WTC11 (cell line): ENCODE results near the gene ARL1. TPM values are rescaled to one million over a fixed set of nuclear protein-coding genes. Genes with fewer than 3 reads are reported as not detected.

ENCODE experiments used
- ATAC-seq: fragments of 200-7000 bp; cut with Tn5 transposase; 2 replicates; pipeline ENCODE4 v1.10.0; 2021; ENCODE audit warnings: mild to moderate bottlenecking, moderate library complexity
- CTCF ChIA-PET: fragments of 300-600 bp; sonication (Branson Sonifier 250); formaldehyde crosslinking; loops from one replicate; lab custom pipeline; 2021; ENCODE audit warnings: antibody characterized with exemption; lab: Charles Lee
- POLR2A ChIA-PET: fragments of 350-600 bp; sonication (Branson Sonifier 250); formaldehyde crosslinking; loops from one replicate; lab custom pipeline; 2021; ENCODE audit warnings: antibody characterized with exemption; lab: Charles Lee
- DNase-seq: peaks from one replicate; pipeline ENCODE4 v3.0.0; 2021; ENCODE audit warnings: low spot score
- H3K27ac Mint-ChIP-seq: 2 replicates; pipeline ENCODE4 v1.8.0; 2021; ENCODE audit warnings: mixed read lengths
- H3K27me3 Mint-ChIP-seq: 2 replicates; pipeline ENCODE4 v1.8.0; 2021; ENCODE audit warnings: low read depth, mild to moderate bottlenecking, moderate library complexity, mixed read lengths
- H3K36me3 Mint-ChIP-seq: 2 replicates; pipeline ENCODE4 v1.8.0; 2021; ENCODE audit warnings: mixed read lengths
- H3K4me1 Mint-ChIP-seq: 2 replicates; pipeline ENCODE4 v1.8.0; 2022; ENCODE audit warnings: mixed read lengths
- H3K4me3 Mint-ChIP-seq: 2 replicates; pipeline ENCODE4 v1.8.0; 2021; ENCODE audit warnings: mild to moderate bottlenecking, moderate library complexity, mixed read lengths
- H3K9me3 Mint-ChIP-seq: 2 replicates; pipeline ENCODE4 v1.8.0; 2021; ENCODE audit warnings: mixed read lengths
- ATF6 ChIP-seq: sonication (generic); formaldehyde crosslinking; IDR thresholded peaks from 2 replicates; pipeline ENCODE4 v1.8.1; 2023; ENCODE audit warnings: mild to moderate bottlenecking, missing genetic modification reagents
- CDX4 ChIP-seq: fragments of 250-450 bp; sonication (Bioruptor Pico); IDR thresholded peaks from 2 replicates; pipeline ENCODE4 v1.9.0; 2021; ENCODE audit warnings: moderate library complexity, mild to moderate bottlenecking, inconsistent platforms, borderline replicate concordance
- FOXK1 ChIP-seq: sonication (generic); formaldehyde crosslinking; IDR thresholded peaks from 2 replicates; pipeline ENCODE4 v1.8.0; 2022; ENCODE audit warnings: mild to moderate bottlenecking, moderate library complexity, missing genetic modification reagents
- FOXP4 ChIP-seq: sonication (generic); formaldehyde crosslinking; IDR thresholded peaks from 2 replicates; pipeline ENCODE4 v1.8.0; 2022; ENCODE audit warnings: mild to moderate bottlenecking, missing genetic modification reagents
- HMGA2 ChIP-seq: fragments of 250-450 bp; sonication (Bioruptor Pico); IDR thresholded peaks from 2 replicates; pipeline ENCODE4 v1.4.0; 2021; ENCODE audit warnings: mild to moderate bottlenecking, moderate library complexity
- NFYB ChIP-seq: sonication (generic); formaldehyde crosslinking; conservative IDR thresholded peaks from 2 replicates; pipeline ENCODE4 v1.8.0; 2022; ENCODE audit warnings: low read depth, missing genetic modification reagents
- NR1H2 ChIP-seq: sonication (generic); formaldehyde crosslinking; IDR thresholded peaks from 2 replicates; pipeline ENCODE4 v1.9.0; 2021; ENCODE audit warnings: mild to moderate bottlenecking, moderate library complexity, missing genetic modification reagents
- NR2C2 ChIP-seq: sonication (generic); formaldehyde crosslinking; IDR thresholded peaks from 2 replicates; pipeline ENCODE4 v1.8.0; 2022; ENCODE audit warnings: mild to moderate bottlenecking, missing genetic modification reagents
- SOX15 ChIP-seq: fragments of 250-450 bp; sonication (Bioruptor Pico); IDR thresholded peaks from 2 replicates; pipeline ENCODE4 v1.9.0; 2021; ENCODE audit warnings: mild to moderate bottlenecking
- STAT6 ChIP-seq: sonication (generic); formaldehyde crosslinking; conservative IDR thresholded peaks from 2 replicates; pipeline ENCODE4 v1.8.1; 2023; ENCODE audit warnings: mild to moderate bottlenecking, low read depth, missing genetic modification reagents, moderate library complexity
- TEAD4 ChIP-seq: sonication (generic); formaldehyde crosslinking; IDR thresholded peaks from 2 replicates; pipeline ENCODE4 v1.8.0; 2022; ENCODE audit warnings: mild to moderate bottlenecking, missing genetic modification reagents
- ZBTB21 ChIP-seq: sonication (generic); formaldehyde crosslinking; IDR thresholded peaks from 2 replicates; pipeline ENCODE4 v1.8.1; 2023; ENCODE audit warnings: mild to moderate bottlenecking, missing genetic modification reagents, borderline replicate concordance
- ZNF138 ChIP-seq: sonication (generic); formaldehyde crosslinking; conservative IDR thresholded peaks from 2 replicates; pipeline ENCODE4 v1.8.1; 2022; ENCODE audit warnings: mild to moderate bottlenecking, moderate library complexity, missing genetic modification reagents
- ZNF232 ChIP-seq: sonication (generic); formaldehyde crosslinking; IDR thresholded peaks from 2 replicates; pipeline ENCODE4 v1.8.0; 2022; ENCODE audit warnings: mild to moderate bottlenecking, missing genetic modification reagents
- total RNA-seq: library from RNA; stranded (reverse); gene quantifications from 3 replicates; pipeline ENCODE4 v1.2.3, GENCODE V29; 2021
- TF ChIP-seq, protein P1 (sequence below): fragments of 250-450 bp; sonication (Bioruptor Pico); IDR thresholded peaks from 2 replicates; pipeline ENCODE4 v1.9.0; 2021; ENCODE audit warnings: mild to moderate bottlenecking
- TF ChIP-seq, protein P2 (sequence below): sonication (generic); formaldehyde crosslinking; IDR thresholded peaks from 2 replicates; pipeline ENCODE4 v1.8.0; 2022; ENCODE audit warnings: mild to moderate bottlenecking, missing genetic modification reagents
- TF ChIP-seq, protein P3 (sequence below): sonication (generic); formaldehyde crosslinking; IDR thresholded peaks from 2 replicates; pipeline ENCODE4 v1.8.0; 2023; ENCODE audit warnings: mild to moderate bottlenecking, missing genetic modification reagents
- TF ChIP-seq, protein P4 (sequence below): sonication (generic); formaldehyde crosslinking; IDR thresholded peaks from 2 replicates; pipeline ENCODE4 v1.8.0; 2022; ENCODE audit warnings: mild to moderate bottlenecking, missing genetic modification reagents
- TF ChIP-seq, protein P5 (sequence below): sonication (generic); formaldehyde crosslinking; IDR thresholded peaks from 2 replicates; pipeline ENCODE4 v1.8.1; 2023; ENCODE audit warnings: mild to moderate bottlenecking, missing genetic modification reagents, moderate library complexity

Gene ARL1
- total RNA-seq, 1 experiment from 2014 or later, result 67.8 TPM

DNA sequence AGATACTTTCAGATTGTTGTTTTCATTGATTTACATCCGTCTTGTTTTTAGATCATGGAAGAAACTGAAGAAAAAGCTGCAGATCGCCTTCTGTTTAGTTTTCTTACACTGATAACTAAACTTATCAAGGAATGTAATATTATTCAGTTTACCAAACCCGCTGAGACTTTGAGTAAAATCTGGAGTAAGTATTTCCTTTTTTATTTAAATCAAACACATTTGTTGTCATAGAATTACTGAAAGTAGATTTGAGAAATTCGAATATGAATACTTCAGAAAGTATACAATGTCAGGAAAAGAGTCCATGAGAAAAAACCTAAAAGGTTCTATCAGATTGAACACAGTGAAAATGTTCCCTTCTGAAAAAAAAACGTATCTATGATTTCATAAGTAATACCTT is 32.0 kb downstream of the ARL1 start:
- ChIA-PET POLR2A (no interaction called here), CTCF (no interaction called here)
- H3K36me3 Mint-ChIP-seq, result peaks cover 66% of the 10 kb centered on the region
- H3K27me3 Mint-ChIP-seq, result no peaks in the 10 kb centered on the region
- no peak overlapping the region for H3K4me3 Mint-ChIP-seq
- ATAC-seq (no peak), DNase-seq (no peak)
- no peaks in the 10 kb centered on the region for H3K4me1 Mint-ChIP-seq
- no peaks in the 10 kb centered on the region for H3K9me3 Mint-ChIP-seq
- H3K27ac Mint-ChIP-seq, result no peak overlapping the region
- TF ChIP-seq FOXK1 (CRISPR knock-in tag) (no peak), HMGA2 (CRISPR knock-in tag) (no peak)

DNA sequence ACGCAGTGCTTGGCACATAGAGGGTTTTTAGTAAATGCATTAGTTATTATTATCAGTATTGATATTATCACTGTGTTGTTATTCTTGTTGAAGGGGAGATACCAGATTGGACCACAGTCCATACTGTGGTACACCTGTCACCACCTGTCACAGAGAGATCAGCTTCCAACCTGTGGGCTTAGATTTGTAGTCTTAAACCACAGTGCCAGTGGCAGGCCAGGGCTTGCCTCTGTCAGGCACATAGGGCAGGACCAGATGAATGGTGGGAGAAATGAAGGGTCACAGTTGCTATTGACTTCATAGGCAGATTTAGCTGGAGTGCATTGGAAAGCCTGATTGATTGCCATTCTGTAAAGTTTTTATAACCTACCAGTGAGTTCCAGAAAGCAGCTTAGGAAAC is 35.1 kb downstream of the ARL1 start:
- CTCF ChIA-PET, result no interaction called here
- no peak for DNase-seq
- no peak for ATAC-seq
- H3K4me1 Mint-ChIP-seq, result no peaks in the 10 kb centered on the region
- no peaks in the 10 kb centered on the region for H3K27me3 Mint-ChIP-seq
- POLR2A ChIA-PET, result no interaction called here
- peak overlapping the region; percentile 50; the same call in 1 of the 2 replicates for H3K27ac Mint-ChIP-seq
- H3K4me3 Mint-ChIP-seq, result no peak overlapping the region
- TF ChIP-seq, protein P1, sequence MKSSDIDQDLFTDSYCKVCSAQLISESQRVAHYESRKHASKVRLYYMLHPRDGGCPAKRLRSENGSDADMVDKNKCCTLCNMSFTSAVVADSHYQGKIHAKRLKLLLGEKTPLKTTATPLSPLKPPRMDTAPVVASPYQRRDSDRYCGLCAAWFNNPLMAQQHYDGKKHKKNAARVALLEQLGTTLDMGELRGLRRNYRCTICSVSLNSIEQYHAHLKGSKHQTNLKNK (CRISPR knock-in tag), result no peak
- TF ChIP-seq, protein P2, sequence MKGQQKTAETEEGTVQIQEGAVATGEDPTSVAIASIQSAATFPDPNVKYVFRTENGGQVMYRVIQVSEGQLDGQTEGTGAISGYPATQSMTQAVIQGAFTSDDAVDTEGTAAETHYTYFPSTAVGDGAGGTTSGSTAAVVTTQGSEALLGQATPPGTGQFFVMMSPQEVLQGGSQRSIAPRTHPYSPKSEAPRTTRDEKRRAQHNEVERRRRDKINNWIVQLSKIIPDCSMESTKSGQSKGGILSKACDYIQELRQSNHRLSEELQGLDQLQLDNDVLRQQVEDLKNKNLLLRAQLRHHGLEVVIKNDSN (CRISPR knock-in tag), result no peak
- TF ChIP-seq ZNF138 (CRISPR knock-in tag), result no peak
- TF ChIP-seq NR2C2, result no peak
- TF ChIP-seq NFYB (CRISPR knock-in tag), result no peak
- TF ChIP-seq, protein P3, sequence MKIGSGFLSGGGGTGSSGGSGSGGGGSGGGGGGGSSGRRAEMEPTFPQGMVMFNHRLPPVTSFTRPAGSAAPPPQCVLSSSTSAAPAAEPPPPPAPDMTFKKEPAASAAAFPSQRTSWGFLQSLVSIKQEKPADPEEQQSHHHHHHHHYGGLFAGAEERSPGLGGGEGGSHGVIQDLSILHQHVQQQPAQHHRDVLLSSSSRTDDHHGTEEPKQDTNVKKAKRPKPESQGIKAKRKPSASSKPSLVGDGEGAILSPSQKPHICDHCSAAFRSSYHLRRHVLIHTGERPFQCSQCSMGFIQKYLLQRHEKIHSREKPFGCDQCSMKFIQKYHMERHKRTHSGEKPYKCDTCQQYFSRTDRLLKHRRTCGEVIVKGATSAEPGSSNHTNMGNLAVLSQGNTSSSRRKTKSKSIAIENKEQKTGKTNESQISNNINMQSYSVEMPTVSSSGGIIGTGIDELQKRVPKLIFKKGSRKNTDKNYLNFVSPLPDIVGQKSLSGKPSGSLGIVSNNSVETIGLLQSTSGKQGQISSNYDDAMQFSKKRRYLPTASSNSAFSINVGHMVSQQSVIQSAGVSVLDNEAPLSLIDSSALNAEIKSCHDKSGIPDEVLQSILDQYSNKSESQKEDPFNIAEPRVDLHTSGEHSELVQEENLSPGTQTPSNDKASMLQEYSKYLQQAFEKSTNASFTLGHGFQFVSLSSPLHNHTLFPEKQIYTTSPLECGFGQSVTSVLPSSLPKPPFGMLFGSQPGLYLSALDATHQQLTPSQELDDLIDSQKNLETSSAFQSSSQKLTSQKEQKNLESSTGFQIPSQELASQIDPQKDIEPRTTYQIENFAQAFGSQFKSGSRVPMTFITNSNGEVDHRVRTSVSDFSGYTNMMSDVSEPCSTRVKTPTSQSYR (CRISPR knock-in tag), result no peak
- TF ChIP-seq ZNF232 (CRISPR knock-in tag), result no peak
- H3K9me3 Mint-ChIP-seq, result no peaks in the 10 kb centered on the region
- H3K36me3 Mint-ChIP-seq, result peaks cover 65% of the 10 kb centered on the region

DNA sequence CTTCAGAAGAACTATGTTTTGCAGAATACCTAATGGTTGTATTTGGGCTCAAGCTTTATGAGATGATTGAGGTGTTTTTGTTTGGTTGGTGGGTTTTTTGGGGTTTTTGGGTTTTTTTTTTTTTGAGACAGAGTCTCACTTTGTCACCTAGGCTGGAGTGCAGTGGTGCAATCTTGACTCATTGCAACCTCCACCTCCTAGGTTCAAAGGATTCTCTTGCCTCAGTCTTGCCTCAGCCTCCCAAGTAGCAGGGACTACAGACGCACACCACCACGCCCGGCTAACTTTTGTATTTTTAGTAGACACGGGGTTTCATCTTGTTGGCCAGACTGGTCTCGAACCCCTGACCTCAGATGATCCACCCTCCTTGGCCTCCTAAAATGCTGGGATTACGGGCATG is 39.6 kb downstream of the ARL1 start:
- Mint-ChIP-seq H3K4me1 (no peaks in the 10 kb centered on the region), H3K27me3 (no peaks in the 10 kb centered on the region), H3K36me3 (peaks cover 67% of the 10 kb centered on the region), H3K4me3 (no peak overlapping the region), H3K9me3 (no peaks in the 10 kb centered on the region), H3K27ac (no peak overlapping the region)
- POLR2A ChIA-PET, result no interaction called here
- DNase-seq, result no peak
- CTCF ChIA-PET, result no interaction called here
- ATAC-seq, result no peak
- TF ChIP-seq FOXP4 (no peak), STAT6 (CRISPR knock-in tag) (no peak), ZBTB21 (CRISPR knock-in tag) (no peak), SOX15 (CRISPR knock-in tag) (no peak), ZNF138 (CRISPR knock-in tag) (no peak), NR1H2 (no peak), CDX4 (no peak), TEAD4 (no peak), NFYB (CRISPR knock-in tag) (no peak), ATF6 (CRISPR knock-in tag) (no peak)
- TF ChIP-seq, protein P4, sequence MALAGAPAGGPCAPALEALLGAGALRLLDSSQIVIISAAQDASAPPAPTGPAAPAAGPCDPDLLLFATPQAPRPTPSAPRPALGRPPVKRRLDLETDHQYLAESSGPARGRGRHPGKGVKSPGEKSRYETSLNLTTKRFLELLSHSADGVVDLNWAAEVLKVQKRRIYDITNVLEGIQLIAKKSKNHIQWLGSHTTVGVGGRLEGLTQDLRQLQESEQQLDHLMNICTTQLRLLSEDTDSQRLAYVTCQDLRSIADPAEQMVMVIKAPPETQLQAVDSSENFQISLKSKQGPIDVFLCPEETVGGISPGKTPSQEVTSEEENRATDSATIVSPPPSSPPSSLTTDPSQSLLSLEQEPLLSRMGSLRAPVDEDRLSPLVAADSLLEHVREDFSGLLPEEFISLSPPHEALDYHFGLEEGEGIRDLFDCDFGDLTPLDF, result no peak
- TF ChIP-seq, protein P5, sequence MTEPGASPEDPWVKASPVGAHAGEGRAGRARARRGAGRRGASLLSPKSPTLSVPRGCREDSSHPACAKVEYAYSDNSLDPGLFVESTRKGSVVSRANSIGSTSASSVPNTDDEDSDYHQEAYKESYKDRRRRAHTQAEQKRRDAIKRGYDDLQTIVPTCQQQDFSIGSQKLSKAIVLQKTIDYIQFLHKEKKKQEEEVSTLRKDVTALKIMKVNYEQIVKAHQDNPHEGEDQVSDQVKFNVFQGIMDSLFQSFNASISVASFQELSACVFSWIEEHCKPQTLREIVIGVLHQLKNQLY (CRISPR knock-in tag), result no peak
